ENCODE data around the gene JPH3.

Gene JPH3

GRCh38 chr16:87684106-87684677 is 81.9 kb downstream of the JPH3 start:
- DNase-seq, result no peak

DNA sequence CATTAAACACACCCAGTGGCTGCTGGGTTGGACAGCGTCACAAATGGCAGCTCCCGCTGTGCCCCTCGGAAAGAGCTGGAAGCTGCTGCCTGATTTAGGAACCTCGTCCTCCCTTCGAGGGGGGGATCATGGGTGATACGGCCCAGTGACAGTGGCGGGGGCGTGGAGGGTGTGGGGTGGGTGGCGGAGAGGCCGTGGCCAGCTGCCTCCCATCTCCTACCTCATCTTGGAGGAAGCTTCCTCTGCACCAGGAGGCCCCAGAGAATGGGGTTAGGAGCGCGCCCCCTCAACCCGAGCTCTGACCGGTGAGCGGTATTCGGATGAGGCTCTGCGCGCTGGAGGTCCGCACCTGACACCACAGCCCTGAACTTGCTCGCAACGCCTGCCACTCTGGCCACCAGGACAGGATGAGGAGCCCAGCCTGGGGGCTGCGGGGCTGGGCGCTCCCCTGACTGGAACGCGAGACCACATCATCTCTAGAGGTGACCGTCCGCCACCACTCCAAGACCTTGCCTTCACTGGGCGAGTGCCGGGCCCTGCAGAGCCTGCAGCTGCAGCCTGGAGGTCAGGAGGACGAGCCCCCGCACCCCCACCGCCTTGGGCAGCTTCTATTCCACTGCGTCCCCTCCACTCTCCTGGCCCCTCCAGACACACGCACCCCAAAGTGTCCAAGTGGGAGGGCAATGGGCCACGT is 82.5 kb downstream of the JPH3 start:
- no peak for DNase-seq

GRCh38 chr16:87685405-87685755 is 83.1 kb downstream of the JPH3 start:
- no peak for DNase-seq

- no peak for DNase-seq
Observed at GRCh38 chr16:87685766-87686165, 83.5 kb downstream of the JPH3 start.

GRCh38 chr16:87686697-87687096 is 84.4 kb downstream of the JPH3 start:
- no peak for DNase-seq

DNA sequence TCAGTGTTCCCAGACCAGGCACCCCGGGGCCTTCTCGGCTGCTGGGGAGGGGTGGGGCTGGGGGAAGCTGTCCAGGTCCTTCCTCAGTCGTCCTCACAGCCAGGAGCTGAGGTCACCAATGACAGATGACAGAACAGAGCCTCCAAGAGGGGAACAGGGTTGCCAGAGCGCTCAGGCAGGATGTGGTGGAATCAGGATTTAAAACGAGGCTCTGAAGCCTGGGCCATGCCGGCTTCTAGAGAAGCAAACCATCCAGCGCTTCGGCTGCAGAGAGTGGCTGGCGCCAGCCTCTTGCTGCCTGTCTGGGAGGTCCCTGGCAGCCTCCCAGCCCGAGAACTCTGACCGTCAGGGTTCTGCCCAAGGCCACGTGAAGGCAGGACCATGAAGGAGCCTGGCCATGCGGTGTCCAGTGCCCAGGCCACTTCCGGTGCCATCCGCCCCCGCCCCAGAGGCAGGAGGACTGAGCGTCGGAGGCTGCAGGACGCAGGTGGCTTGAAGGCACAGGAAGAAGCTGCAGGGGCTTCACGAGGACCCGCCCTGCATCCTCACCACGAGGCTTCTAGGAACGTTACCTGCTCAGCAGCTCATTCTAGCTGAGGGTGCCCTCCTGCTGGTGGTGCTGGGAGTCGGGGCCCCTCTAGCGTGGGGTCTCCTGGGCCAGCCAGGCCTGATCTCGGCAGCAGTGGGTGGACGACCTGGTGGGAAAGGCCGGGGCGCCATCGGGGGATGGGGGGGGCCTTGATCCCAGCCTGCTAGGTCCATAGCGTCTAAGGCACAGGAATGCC is 85.0 kb downstream of the JPH3 start:
- no peak for DNase-seq

- no peak for DNase-seq
Observed at GRCh38 chr16:87687998-87688529, 85.8 kb downstream of the JPH3 start.

GRCh38 chr16:87688876-87689815 is 86.8 kb downstream of the JPH3 start:
- no peak for DNase-seq

GRCh38 chr16:87689956-87690465 is 87.7 kb downstream of the JPH3 start:
- DNase-seq, result no peak

DNA sequence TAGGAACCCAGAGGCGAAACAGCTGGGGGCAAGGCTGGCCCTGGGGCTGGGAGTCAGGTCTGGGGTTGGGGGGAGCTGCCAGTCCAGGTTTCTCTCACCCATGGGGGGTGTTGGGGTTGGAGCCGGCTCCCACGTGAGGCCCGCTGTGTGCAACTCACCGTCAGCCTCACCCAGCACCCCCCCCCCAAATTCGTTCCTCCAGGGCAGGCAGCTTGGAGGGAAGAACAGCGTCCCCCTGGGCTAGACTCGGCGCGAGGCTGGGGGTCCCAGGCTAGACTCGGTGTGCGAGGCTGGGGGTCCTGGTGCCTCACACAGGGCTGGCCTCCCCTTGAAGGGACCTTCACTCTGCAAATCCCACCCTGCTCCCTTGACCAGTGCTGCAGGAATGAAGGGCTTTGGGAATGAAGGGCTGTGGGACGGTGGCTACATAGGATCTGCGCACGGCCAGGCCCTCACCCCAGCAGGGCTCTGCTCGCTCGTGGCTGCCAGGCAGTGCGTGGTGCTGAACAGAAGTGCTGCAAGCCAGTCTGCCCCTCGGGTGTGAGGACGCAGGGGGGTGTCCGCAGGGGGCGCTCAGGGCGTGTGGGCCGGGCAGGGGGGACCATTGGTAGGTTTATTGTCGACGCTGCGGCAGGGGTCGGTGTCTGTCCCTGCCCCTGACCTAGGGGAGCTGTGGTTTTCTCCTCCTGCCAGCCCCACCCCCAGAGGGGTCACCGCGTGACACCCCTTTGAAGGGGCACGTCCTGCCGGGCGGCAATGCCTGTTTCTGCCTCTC is 88.8 kb downstream of the JPH3 start:
- DNase-seq, result no peak

- DNase-seq, result no peak
Observed at GRCh38 chr16:87691686-87692079, 89.4 kb downstream of the JPH3 start.

GRCh38 chr16:87692176-87692575 is 89.9 kb downstream of the JPH3 start:
- DNase-seq, result no peak

- no peak for DNase-seq
Observed at GRCh38 chr16:87692756-87693155, 90.4 kb downstream of the JPH3 start.

- DNase-seq, result no peak
Observed at GRCh38 chr16:87693827-87694226, 91.5 kb downstream of the JPH3 start.

DNA sequence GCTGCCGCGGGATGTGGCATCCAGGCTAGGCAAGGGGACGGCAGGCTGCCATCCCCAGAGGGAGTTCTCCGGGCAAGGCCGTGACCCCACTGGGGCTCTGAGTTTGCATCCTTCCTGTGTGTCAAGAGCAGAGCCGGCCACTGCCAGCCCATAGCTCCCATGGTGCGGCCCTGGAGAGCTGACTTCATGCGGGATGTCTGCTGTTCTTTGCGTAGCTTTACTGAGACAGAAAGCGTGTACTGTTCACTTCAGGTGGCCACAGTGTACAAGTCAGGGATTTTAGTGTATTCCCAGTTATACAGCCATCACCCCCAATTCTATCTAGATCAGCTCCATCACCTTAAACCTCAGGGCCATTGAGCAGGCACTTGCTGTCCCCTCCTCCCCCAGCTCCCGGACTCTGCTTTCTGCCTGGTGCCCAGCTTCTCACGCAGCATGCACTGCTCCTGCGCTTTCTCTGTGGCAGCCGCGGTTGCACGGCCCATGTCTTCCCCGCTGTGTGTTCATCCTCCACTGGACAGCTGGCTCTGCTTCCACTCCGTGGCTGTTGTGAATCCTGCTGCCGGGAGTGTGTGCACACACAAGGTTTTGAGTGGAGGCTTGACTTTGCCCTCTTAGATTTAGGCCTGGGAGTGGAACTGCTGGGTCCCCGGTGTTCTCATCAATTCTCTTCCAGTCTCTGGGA is 92.3 kb downstream of the JPH3 start:
- no peak for DNase-seq

- DNase-seq, result no peak
Observed at GRCh38 chr16:87695534-87695933, 93.2 kb downstream of the JPH3 start.

DNA sequence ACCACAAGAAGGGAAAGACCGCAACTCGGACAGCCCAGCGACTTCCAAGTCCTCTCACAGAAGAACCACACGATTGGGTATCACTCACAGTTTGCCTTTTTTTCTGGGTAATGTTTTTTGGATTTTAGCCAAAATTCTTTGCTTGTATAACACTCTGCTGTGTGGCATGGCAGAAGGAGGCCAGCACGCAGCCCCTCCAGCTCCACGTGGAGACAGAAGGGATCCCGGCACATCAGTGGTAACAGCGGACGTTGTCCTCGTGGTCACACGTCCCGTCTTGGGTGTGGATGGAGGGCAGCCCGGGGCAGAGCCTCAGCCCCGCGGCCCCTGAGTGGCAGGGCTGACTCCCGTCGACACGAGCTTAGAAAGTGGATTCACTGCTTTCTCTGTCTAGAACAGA is 94.4 kb downstream of the JPH3 start:
- no peak for DNase-seq

DNA sequence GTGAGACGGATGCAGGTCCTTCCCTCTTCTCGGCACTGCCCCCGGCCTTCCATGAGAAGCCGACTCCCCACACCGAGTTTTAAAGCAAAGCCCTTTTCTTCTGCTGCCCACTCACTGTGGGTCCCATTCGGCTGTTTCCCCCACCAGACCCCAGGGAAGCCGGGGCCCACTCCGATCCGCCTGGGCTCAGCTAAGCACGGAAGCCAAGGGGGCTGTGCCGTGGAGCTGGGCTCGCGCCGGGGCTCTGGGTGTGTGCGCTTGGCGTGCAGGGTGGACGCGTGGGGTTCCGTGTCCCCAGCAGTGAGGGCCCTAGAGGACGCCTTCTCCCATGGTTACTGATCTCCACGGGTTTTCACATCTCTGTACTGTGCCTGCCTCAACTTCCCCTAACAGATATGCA is 94.9 kb downstream of the JPH3 start:
- DNase-seq, result no peak

DNA sequence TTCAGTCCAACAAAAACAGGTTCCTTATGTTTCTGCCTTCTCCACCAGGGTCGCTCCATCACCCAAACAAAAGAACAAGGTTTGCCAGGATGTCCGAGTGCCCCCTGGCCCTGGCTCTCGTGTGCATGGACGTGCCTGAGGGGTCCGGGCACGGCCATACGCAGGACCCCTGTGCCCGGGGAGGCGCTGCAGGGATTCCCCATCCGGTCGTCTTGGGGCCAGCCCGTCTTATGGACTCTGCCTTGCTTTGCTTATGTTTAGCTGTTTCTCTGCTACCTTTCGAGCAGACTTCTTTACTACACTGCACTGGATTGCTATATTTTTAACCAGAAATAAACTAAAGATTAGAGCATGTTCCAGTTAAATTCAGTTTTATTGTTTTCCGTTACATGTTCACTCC is 95.5 kb downstream of the JPH3 start:
- DNase-seq, result no peak

- DNase-seq, result no peak
Observed at GRCh38 chr16:87698241-87698640, 95.9 kb downstream of the JPH3 start.

DNA sequence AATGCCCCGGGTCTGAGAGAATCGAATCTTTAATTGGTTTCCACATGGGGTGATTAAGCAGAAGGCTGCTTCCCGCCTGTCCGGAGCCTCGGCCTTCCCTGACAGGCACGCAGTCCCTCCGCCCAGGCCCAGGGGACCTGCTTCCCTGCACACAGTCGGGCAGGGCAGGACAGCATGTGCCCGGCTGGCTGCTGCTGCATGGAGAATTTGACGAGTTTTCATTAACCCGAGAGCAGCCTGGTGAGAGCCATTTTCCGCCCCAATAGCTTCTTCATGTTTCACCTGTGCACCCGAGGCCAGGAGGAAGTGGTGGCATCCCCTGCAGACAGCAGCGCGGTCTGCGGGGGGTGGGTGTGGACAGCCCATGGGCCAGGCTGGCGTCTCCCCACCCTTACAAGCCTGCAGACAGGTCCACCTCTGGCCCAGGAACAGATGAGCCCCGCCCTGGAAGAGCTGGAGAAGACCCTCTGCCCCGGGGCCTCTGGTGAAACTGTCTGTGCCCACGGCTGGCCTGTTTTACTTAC is 96.4 kb downstream of the JPH3 start:
- DNase-seq, result no peak

All from OCI-M1 (cell line).